NCI-H82 treated with DMSO at 0.1 percent for 48 hours (cell line): Measurements from ENCODE around the gene MINDY2.
"Not testable (repeated sequence)": the region's sequence is repeated elsewhere in the genome, so short reads cannot be mapped to it uniquely, and the experiment has no call there.

Source experiments
- DNase-seq: peaks from one replicate; lab custom pipeline; 2025; ENCODE audit not compliant: unreplicated experiment; lab: John Stamatoyannopoulos, UW

MINDY2 gene

GRCh38 chr15:58752716-58753115 is 18.4 kb upstream of the MINDY2 start:
- DNase-seq: no peak

GRCh38 chr15:58755350-58755749 is 15.8 kb upstream of the MINDY2 start:
- no peak for DNase-seq

- no peak for DNase-seq
Observed at GRCh38 chr15:58755956-58756355, 15.1 kb upstream of the MINDY2 start.

GRCh38 chr15:58758141-58758540 is 13.0 kb upstream of the MINDY2 start:
- no peak for DNase-seq

GRCh38 chr15:58760385-58761009 is 10.6 kb upstream of the MINDY2 start:
- no peak for DNase-seq

- no peak for DNase-seq
Observed at GRCh38 chr15:58761010-58761388, 10.1 kb upstream of the MINDY2 start.

- no peak for DNase-seq
Observed at GRCh38 chr15:58762285-58762684, 8.8 kb upstream of the MINDY2 start.

- no peak for DNase-seq
Observed at GRCh38 chr15:58762731-58763130, 8.4 kb upstream of the MINDY2 start.

- no peak for DNase-seq
Observed at GRCh38 chr15:58764468-58764867, 6.6 kb upstream of the MINDY2 start.

- no peak for DNase-seq
Observed at GRCh38 chr15:58766290-58766689, 4.8 kb upstream of the MINDY2 start.

GRCh38 chr15:58768601-58769004 is 2.5 kb upstream of the MINDY2 start:
- not testable (repeated sequence) for DNase-seq

GRCh38 chr15:58770519-58770856 is 614 bp upstream of the MINDY2 start:
- DNase-seq: peak; percentile 75

- DNase-seq: no peak
Observed at GRCh38 chr15:58771621-58772250, 634 bp downstream of the MINDY2 start.

GRCh38 chr15:58773024-58773423 is 1.9 kb downstream of the MINDY2 start:
- DNase-seq: no peak

GRCh38 chr15:58775402-58775801 is 4.3 kb downstream of the MINDY2 start:
- DNase-seq: no peak

GRCh38 chr15:58777107-58777506 is 6.0 kb downstream of the MINDY2 start:
- no peak for DNase-seq

GRCh38 chr15:58779554-58779953 is 8.5 kb downstream of the MINDY2 start:
- no peak for DNase-seq

- no peak for DNase-seq
Observed at GRCh38 chr15:58785355-58785754, 14.3 kb downstream of the MINDY2 start.

GRCh38 chr15:58788056-58788710 is 17.1 kb downstream of the MINDY2 start:
- DNase-seq: no peak

GRCh38 chr15:58793862-58794261 is 22.8 kb downstream of the MINDY2 start:
- DNase-seq: no peak

GRCh38 chr15:58795825-58796224 is 24.7 kb downstream of the MINDY2 start:
- no peak for DNase-seq

- DNase-seq: no peak
Observed at GRCh38 chr15:58797505-58797904, 26.4 kb downstream of the MINDY2 start.

- DNase-seq: no peak
Observed at GRCh38 chr15:58805095-58805494, 34.0 kb downstream of the MINDY2 start.
